SK-N-SH (cell line): Measurements from ENCODE around the gene UBAC2.

Experiments
- CHD2 ChIP-seq: fragments of 150-350 bp; IDR thresholded peaks from 2 replicates; pipeline ENCODE4 v1.6.1; 2018; ENCODE audit warnings: low read length; ENCODE audit not compliant: partially characterized antibody
- ELF1 ChIP-seq: IDR thresholded peaks from 2 replicates; pipeline ENCODE4 v1.4.0; 2012
- EP300 ChIP-seq, 2 experiments: IDR thresholded peaks; 2 replicates each; pipeline versions ENCODE4 v1.4.0 to v1.6.1; 2012; ENCODE audit warnings: borderline replicate concordance in 1 of 2, low read depth in 1 of 2, low read length in 1 of 2
- FOXJ3 ChIP-seq: sonication (generic); formaldehyde crosslinking; IDR thresholded peaks from 2 replicates; pipeline ENCODE4 v1.5.1; 2020; ENCODE audit warnings: mild to moderate bottlenecking, missing genetic modification reagents
- JUND ChIP-seq: IDR thresholded peaks from 2 replicates; pipeline ENCODE4 v1.4.0; 2012
- NRF1 ChIP-seq: IDR thresholded peaks from 2 replicates; pipeline ENCODE4 v1.6.1; 2012; ENCODE audit warnings: low read depth, mild to moderate bottlenecking, low read length
- POLR2AphosphoS5 ChIP-seq: IDR thresholded peaks from 2 replicates; pipeline ENCODE4 v1.6.1; 2012; ENCODE audit warnings: low read depth, low read length
- RAD21 ChIP-seq: IDR thresholded peaks from 2 replicates; pipeline ENCODE4 v1.6.1; 2012; ENCODE audit warnings: mild to moderate bottlenecking, low read length
- TAF1 ChIP-seq: IDR thresholded peaks from 2 replicates; pipeline ENCODE4 v1.6.1; 2012; ENCODE audit warnings: low read depth, mild to moderate bottlenecking, low read length, moderate library complexity, borderline replicate concordance
- TCF12 ChIP-seq: IDR thresholded peaks from 2 replicates; pipeline ENCODE4 v1.4.0; 2012
- TF ChIP-seq, protein P1 (sequence below): fragments of 200-600 bp; sonication (generic); IDR thresholded peaks from 2 replicates; pipeline ENCODE4 v1.6.1; 2017; ENCODE audit warnings: antibody characterized with exemption, mild to moderate bottlenecking, moderate library complexity
- TF ChIP-seq, protein P2 (sequence below): IDR thresholded peaks from 2 replicates; pipeline ENCODE4 v1.6.1; 2012; ENCODE audit warnings: mild to moderate bottlenecking, low read depth, low read length, moderate library complexity
- TF ChIP-seq, protein P3 (sequence below): fragments of 150-350 bp; IDR thresholded peaks from 2 replicates; pipeline ENCODE4 v1.6.1; 2016; ENCODE audit warnings: mild to moderate bottlenecking, low read depth, low read length
- TF ChIP-seq, protein P4 (sequence below): IDR thresholded peaks from 2 replicates; pipeline ENCODE4 v1.4.0; 2012; ENCODE audit warnings: low read depth

DNA sequence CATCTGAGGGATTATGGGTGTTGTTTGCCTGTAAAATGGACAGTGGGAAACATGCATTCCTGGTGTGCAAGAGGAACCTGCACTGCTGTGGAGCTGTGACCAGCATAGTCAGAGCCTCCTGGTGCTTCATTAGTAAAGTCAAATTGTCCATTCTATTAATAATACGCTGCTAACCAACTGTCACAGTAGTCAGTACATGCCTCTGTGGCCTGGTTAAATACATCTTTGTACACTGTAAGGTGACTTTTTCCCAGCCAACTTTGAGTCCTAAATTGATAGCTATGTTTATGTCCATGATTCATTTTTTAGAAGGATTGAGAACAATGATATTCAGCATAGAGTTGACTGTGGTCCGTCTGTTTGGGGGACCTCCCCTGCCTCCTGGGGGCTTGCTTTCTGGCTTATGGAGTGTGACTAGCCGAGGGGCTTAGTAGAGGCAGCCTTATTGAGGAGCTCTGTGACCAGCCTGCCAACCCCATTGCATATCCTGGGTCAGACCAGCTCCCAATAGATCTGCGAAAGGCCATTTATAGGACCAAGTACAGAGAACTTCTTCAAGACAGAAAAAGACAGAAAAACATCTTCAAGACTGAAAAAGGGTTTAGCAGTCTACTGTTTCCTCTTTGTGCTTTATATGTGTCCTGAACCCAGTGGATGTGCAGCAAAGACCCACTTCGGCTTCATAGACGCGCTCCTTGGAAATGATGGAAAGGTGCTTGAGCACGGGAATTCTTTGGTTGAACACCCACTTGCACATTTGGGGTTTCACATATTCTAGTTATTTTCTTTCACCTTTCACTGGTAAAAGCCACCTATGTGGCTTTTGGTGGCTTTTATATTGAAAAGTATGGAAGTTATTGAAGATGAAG is 102.2 kb downstream of the UBAC2 start:
- no peak for TF ChIP-seq NRF1
- TF ChIP-seq, protein P1, sequence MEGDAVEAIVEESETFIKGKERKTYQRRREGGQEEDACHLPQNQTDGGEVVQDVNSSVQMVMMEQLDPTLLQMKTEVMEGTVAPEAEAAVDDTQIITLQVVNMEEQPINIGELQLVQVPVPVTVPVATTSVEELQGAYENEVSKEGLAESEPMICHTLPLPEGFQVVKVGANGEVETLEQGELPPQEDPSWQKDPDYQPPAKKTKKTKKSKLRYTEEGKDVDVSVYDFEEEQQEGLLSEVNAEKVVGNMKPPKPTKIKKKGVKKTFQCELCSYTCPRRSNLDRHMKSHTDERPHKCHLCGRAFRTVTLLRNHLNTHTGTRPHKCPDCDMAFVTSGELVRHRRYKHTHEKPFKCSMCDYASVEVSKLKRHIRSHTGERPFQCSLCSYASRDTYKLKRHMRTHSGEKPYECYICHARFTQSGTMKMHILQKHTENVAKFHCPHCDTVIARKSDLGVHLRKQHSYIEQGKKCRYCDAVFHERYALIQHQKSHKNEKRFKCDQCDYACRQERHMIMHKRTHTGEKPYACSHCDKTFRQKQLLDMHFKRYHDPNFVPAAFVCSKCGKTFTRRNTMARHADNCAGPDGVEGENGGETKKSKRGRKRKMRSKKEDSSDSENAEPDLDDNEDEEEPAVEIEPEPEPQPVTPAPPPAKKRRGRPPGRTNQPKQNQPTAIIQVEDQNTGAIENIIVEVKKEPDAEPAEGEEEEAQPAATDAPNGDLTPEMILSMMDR, result no peak
- no peak for TF ChIP-seq CHD2
- no peak for TF ChIP-seq POLR2AphosphoS5
- TF ChIP-seq, protein P2, sequence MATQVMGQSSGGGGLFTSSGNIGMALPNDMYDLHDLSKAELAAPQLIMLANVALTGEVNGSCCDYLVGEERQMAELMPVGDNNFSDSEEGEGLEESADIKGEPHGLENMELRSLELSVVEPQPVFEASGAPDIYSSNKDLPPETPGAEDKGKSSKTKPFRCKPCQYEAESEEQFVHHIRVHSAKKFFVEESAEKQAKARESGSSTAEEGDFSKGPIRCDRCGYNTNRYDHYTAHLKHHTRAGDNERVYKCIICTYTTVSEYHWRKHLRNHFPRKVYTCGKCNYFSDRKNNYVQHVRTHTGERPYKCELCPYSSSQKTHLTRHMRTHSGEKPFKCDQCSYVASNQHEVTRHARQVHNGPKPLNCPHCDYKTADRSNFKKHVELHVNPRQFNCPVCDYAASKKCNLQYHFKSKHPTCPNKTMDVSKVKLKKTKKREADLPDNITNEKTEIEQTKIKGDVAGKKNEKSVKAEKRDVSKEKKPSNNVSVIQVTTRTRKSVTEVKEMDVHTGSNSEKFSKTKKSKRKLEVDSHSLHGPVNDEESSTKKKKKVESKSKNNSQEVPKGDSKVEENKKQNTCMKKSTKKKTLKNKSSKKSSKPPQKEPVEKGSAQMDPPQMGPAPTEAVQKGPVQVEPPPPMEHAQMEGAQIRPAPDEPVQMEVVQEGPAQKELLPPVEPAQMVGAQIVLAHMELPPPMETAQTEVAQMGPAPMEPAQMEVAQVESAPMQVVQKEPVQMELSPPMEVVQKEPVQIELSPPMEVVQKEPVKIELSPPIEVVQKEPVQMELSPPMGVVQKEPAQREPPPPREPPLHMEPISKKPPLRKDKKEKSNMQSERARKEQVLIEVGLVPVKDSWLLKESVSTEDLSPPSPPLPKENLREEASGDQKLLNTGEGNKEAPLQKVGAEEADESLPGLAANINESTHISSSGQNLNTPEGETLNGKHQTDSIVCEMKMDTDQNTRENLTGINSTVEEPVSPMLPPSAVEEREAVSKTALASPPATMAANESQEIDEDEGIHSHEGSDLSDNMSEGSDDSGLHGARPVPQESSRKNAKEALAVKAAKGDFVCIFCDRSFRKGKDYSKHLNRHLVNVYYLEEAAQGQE, result no peak
- no peak for TF ChIP-seq ELF1
- no peak for TF ChIP-seq JUND
- no peak for TF ChIP-seq FOXJ3 (CRISPR knock-in tag)
- TF ChIP-seq, protein P3, sequence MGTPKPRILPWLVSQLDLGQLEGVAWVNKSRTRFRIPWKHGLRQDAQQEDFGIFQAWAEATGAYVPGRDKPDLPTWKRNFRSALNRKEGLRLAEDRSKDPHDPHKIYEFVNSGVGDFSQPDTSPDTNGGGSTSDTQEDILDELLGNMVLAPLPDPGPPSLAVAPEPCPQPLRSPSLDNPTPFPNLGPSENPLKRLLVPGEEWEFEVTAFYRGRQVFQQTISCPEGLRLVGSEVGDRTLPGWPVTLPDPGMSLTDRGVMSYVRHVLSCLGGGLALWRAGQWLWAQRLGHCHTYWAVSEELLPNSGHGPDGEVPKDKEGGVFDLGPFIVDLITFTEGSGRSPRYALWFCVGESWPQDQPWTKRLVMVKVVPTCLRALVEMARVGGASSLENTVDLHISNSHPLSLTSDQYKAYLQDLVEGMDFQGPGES, result no peak
- no peak for TF ChIP-seq TCF12
- no peak for TF ChIP-seq RAD21
- TF ChIP-seq TAF1, result no peak
- TF ChIP-seq, protein P4, sequence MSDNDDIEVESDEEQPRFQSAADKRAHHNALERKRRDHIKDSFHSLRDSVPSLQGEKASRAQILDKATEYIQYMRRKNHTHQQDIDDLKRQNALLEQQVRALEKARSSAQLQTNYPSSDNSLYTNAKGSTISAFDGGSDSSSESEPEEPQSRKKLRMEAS, result no peak
- no peak for TF ChIP-seq EP300 (IDR thresholded peaks at IDR 0.05; ENCODE audit: borderline replicate concordance in 1 of 2, low read depth in 1 of 2, low read length in 1 of 2)
